ENCODE measurements around the gene CSRNP3.

CSRNP3 gene

DNA sequence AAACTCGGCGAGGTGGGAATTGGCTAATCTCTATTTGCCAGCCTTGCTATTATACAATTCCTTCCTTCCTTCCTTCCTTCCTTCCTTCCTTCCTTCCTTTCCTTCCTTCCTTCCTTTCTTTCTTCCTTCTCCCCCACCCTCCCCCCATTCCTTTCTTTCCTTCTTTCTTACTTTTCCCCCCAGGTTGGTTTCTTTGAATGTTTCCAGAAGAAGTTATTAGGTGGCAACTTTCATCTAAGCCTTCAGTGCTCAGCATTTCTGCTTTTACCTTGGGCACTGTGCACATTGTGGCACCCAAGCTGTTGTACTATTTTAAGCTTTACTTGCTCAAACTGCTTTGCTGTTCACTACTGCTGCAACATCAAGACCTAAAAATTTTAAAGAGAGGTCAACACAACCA is 17.2 kb upstream of the CSRNP3 start:
- no peaks in the 10 kb centered on the region for H3K4me1 Mint-ChIP-seq
- H3K9me3 Mint-ChIP-seq: peaks cover 3% of the 10 kb centered on the region
- no peaks in the 10 kb centered on the region for H3K36me3 Mint-ChIP-seq
- no peak for DNase-seq (ENCODE audit: low spot score in 2 of 2)
- H3K27me3 Mint-ChIP-seq: peaks cover 10% of the 10 kb centered on the region
- no peak for ATAC-seq (ENCODE audit: low read depth)
- H3K27ac Mint-ChIP-seq: no peak overlapping the region
- H3K4me3 Mint-ChIP-seq: no peak overlapping the region

DNA sequence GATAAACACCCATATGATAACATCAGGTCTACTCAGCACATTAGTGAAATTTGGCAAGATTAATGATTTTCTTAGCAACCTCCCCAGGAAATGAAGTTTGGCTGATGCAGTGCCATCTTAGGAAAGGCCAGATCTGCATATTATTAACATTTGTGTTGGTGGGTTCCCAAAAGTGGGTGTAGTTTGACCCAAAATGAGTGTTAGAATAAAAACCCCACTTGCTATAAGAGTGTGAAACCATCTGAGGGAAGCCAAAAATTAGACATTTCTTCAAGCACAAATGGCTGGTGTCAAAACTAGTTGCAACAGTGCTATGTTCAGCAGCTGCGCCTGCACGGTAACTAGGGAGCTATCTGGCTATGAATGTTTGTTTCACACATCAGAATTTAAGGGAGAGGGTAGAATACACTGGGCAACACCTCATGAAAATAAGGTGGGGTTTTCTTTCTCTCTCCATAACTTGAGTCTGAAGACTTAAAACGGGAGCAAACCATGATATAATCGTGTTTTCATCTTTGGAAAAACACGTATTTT is 15.9 kb upstream of the CSRNP3 start:
- H3K4me1 Mint-ChIP-seq: no peaks in the 10 kb centered on the region
- H3K4me3 Mint-ChIP-seq: no peak overlapping the region
- ATAC-seq (ENCODE audit: low read depth) (no peak), DNase-seq (ENCODE audit: low spot score in 2 of 2) (no peak)
- peaks cover 3% of the 10 kb centered on the region for H3K9me3 Mint-ChIP-seq
- H3K36me3 Mint-ChIP-seq: no peaks in the 10 kb centered on the region
- H3K27me3 Mint-ChIP-seq: peaks cover 10% of the 10 kb centered on the region
- no peak overlapping the region for H3K27ac Mint-ChIP-seq

DNA sequence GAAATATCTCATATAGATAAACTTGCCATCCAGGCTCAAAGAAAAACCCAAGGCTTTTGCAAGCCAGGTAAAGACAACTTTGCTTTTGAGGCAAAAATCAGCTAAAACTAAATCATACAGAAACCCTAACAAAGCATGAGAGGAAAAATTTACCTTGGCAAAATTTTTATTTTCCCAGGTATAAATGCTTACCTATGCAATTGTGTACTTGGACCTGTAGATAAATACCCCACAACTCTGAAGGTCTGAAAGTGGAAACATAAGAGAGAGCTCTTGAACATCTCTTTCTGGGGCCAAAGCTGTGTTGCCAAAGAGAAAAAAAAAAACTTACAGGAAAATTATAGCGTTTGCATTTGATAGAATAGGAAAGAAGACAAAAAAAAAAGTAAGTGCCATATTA is 14.6 kb upstream of the CSRNP3 start:
- ATAC-seq (ENCODE audit: low read depth) (no peak), DNase-seq (ENCODE audit: low spot score in 2 of 2) (no peak)
- no peak overlapping the region for H3K27ac Mint-ChIP-seq
- peaks cover 3% of the 10 kb centered on the region for H3K9me3 Mint-ChIP-seq
- no peaks in the 10 kb centered on the region for H3K4me1 Mint-ChIP-seq
- no peaks in the 10 kb centered on the region for H3K36me3 Mint-ChIP-seq
- no peak overlapping the region for H3K4me3 Mint-ChIP-seq
- peaks cover 10% of the 10 kb centered on the region for H3K27me3 Mint-ChIP-seq

DNA sequence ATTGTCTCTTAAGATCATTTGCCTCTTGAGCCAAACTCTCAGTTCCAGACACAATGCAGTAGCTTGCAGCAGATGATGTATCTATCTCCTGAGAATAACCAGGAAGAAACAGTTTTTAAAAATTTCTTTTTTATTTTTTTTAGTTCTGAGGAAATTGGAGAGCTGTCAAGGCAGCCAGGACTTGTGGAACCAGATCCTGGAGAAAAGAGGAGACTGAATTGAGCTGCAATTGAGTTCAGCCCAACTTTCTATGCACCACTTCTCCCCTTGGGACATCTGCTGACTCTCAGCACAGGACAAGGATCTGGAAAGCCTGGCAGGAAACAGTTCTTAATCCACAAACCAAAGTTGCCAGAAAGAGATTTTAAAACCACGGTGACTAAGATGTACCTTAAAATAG is 13.5 kb upstream of the CSRNP3 start:
- no peak overlapping the region for H3K4me3 Mint-ChIP-seq
- H3K9me3 Mint-ChIP-seq: peaks cover 3% of the 10 kb centered on the region
- no peaks in the 10 kb centered on the region for H3K36me3 Mint-ChIP-seq
- DNase-seq (ENCODE audit: low spot score in 2 of 2) (no peak), ATAC-seq (ENCODE audit: low read depth) (no peak)
- H3K27ac Mint-ChIP-seq: no peak overlapping the region
- H3K27me3 Mint-ChIP-seq: peaks cover 7% of the 10 kb centered on the region
- H3K4me1 Mint-ChIP-seq: no peaks in the 10 kb centered on the region

DNA sequence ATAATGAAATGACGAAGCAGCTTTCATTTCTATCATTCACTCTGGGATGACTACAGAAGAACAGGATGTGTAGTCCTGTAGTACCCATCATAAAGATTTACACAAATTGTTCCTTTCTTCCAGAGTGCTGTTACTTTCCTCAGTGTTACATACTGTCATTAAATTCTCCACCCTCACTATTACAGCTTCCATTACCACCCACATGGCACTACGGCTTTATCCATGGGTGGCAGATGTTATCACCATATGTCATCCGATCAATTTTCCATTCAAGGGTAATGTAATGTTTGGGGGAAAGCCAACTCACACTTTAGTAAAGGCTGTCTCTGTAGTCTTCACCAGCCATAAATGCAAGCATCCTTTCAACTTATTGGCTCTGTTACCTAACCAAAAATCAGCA is 7.1 kb upstream of the CSRNP3 start:
- no peak overlapping the region for H3K27ac Mint-ChIP-seq
- ATAC-seq (ENCODE audit: low read depth) (no peak), DNase-seq (ENCODE audit: low spot score in 2 of 2) (no peak)
- H3K27me3 Mint-ChIP-seq: peaks cover 2% of the 10 kb centered on the region
- H3K36me3 Mint-ChIP-seq: no peaks in the 10 kb centered on the region
- H3K9me3 Mint-ChIP-seq: no peaks in the 10 kb centered on the region
- no peak overlapping the region for H3K4me3 Mint-ChIP-seq
- H3K4me1 Mint-ChIP-seq: no peaks in the 10 kb centered on the region

DNA sequence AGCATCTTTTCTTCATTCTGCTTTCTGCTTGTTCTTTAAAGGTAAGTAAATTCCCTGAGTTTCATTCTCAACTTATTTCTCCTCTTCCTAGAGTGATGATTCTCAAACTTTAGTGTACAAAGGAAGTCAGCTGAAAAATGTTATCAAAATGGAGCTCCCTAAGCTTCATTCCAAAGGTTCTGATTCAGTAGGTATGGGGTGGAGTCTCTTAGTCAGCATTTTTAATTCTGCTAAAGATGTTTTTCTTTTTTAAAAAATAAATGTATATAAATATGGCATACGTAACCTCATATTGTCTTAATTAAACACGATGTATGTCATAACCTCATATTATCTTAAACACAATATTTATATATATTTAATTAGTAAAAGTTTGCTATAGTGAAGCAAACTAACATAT is 3.1 kb upstream of the CSRNP3 start:
- ATAC-seq (ENCODE audit: low read depth) (no peak), DNase-seq (ENCODE audit: low spot score in 2 of 2) (no peak)
- Mint-ChIP-seq H3K4me3 (no peak overlapping the region), H3K27me3 (peaks cover 5% of the 10 kb centered on the region), H3K36me3 (no peaks in the 10 kb centered on the region), H3K27ac (no peak overlapping the region), H3K9me3 (no peaks in the 10 kb centered on the region), H3K4me1 (no peaks in the 10 kb centered on the region)

DNA sequence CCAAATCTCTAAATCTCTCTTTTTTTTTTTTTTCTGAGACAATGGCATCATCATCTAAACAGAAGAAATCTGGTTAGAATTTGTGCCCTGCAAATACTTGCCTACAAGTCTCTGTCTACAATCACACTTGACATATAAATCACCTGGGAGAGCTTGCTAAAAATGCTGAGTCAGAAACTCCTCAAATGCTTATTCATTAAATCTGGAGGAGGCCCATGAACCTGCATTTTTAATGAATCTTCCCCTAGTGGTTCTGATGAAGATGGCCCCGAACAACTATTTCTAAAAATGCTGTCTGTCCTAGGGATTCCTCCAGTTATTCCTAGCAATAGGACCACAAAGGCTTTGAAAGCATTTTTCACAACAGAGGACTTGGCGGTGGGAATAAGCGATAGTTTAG is 1.6 kb upstream of the CSRNP3 start:
- H3K36me3 Mint-ChIP-seq: no peaks in the 10 kb centered on the region
- H3K27ac Mint-ChIP-seq: no peak overlapping the region
- no peaks in the 10 kb centered on the region for H3K9me3 Mint-ChIP-seq
- DNase-seq (ENCODE audit: low spot score in 2 of 2): no peak
- ATAC-seq (ENCODE audit: low read depth): no peak
- peaks cover 5% of the 10 kb centered on the region for H3K27me3 Mint-ChIP-seq
- H3K4me1 Mint-ChIP-seq: no peaks in the 10 kb centered on the region
- H3K4me3 Mint-ChIP-seq: no peak overlapping the region

DNA sequence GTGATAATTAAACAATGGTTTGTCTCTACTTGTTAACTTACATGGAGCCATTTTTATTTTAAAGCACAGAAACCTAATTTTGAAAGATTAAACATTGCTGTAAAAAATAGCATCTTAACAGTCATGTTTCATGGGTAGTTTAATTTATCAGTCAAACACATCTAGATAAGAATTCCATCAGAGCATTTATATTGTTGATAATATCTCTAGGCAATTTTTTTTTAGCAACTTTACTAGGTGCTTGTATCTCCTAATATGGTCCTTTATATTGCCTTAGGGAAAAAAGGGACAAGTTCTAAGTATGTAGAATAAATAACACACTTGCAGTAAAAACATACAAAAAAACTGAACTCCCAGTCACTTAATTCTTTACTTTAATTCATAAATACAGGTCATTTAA is 863 bp downstream of the CSRNP3 start:
- H3K4me3 Mint-ChIP-seq: no peak overlapping the region
- no peak for ATAC-seq (ENCODE audit: low read depth)
- H3K27ac Mint-ChIP-seq: no peak overlapping the region
- H3K4me1 Mint-ChIP-seq: no peaks in the 10 kb centered on the region
- no peak for DNase-seq (ENCODE audit: low spot score in 2 of 2)
- peaks cover 5% of the 10 kb centered on the region for H3K27me3 Mint-ChIP-seq
- no peaks in the 10 kb centered on the region for H3K36me3 Mint-ChIP-seq
- H3K9me3 Mint-ChIP-seq: no peaks in the 10 kb centered on the region

DNA sequence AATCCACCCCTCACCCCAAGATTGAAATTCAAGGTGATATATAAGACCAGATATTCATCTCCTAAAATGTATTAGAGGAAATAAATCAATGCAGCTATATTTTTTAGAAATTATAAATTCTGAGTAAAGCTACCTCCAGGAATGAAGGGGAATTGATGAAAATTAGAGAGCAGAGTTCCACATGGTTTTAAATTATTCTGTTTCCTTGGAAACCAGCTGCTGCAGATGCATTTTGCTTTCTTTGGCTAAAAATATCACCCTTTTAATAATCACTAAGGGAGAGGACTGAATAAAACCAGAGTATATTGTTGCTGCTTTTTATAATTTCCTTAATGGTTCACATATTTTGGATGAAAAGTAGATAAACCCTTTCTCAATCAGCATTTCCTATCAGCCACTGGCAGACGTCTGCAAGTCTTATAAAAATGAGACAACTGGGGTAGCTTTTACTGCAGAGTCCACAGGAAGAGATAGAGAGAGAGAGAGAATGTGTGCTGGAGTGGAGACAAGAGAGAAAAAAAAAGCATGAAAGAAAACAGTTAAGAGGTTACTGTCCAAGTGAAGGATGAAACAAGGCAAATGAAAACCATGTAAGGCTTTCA is 2.0 kb downstream of the CSRNP3 start:
- H3K4me3 Mint-ChIP-seq: no peak overlapping the region
- H3K9me3 Mint-ChIP-seq: no peaks in the 10 kb centered on the region
- no peak overlapping the region for H3K27ac Mint-ChIP-seq
- no peaks in the 10 kb centered on the region for H3K36me3 Mint-ChIP-seq
- ATAC-seq (ENCODE audit: low read depth) (no peak), DNase-seq (ENCODE audit: low spot score in 2 of 2) (no peak)
- no peaks in the 10 kb centered on the region for H3K4me1 Mint-ChIP-seq
- peaks cover 4% of the 10 kb centered on the region for H3K27me3 Mint-ChIP-seq

DNA sequence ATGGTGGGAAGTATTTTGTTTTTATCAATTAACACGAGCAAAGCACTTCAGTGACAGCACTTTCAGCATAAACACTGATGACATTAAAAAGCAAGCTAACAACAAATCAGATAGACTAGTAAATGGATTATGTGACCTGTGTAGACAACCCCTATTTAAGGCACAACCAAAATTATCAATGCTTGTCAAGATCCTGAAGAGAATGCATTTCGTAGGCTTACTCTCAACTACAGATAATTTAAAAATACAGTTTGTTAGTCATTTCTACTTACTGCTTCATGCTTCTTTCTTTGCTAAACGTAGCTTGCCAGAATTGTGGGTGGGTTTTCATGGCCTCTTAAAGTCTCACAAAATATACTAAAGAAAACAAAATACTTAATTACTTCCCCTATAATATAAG is 3.4 kb downstream of the CSRNP3 start:
- H3K27me3 Mint-ChIP-seq: peaks cover 4% of the 10 kb centered on the region
- no peaks in the 10 kb centered on the region for H3K4me1 Mint-ChIP-seq
- no peaks in the 10 kb centered on the region for H3K36me3 Mint-ChIP-seq
- ATAC-seq (ENCODE audit: low read depth): no peak
- H3K9me3 Mint-ChIP-seq: no peaks in the 10 kb centered on the region
- no peak for DNase-seq (ENCODE audit: low spot score in 2 of 2)
- no peak overlapping the region for H3K27ac Mint-ChIP-seq
- no peak overlapping the region for H3K4me3 Mint-ChIP-seq

DNA sequence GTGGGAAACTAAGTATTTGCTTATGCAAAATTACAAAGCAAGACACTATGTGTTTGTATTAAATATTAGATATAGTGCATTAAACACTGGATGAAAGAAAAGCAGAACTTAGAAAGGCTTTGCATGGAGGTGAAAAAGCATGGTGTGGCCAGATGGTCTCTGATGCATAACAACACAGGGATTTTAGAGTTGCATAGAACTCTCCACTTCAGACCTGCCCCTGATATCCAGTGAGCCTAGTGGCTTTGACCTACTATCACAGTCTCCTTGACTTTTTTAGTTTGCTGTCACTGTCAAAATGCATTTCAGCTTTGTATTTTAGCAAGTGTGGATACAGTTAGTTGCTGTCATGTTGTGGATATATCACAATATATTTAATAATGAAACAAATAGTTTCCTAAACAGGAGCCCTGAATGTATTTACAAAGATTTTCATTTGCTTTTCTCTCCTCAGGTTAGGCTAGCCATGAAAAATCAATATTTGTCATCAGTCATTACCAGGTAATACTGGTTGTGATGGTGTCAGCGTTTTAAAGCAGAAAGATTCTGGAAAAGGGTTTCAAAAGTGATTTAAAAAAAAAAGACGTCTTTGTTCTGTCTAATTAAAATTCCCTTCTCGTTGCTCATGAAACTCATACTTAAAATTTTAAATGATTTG is 5.2 kb downstream of the CSRNP3 start:
- Mint-ChIP-seq H3K4me1 (no peaks in the 10 kb centered on the region), H3K27me3 (peaks cover 1% of the 10 kb centered on the region), H3K36me3 (no peaks in the 10 kb centered on the region), H3K4me3 (no peak overlapping the region), H3K9me3 (no peaks in the 10 kb centered on the region), H3K27ac (no peak overlapping the region)
- no peak for ATAC-seq (ENCODE audit: low read depth)
- no peak for DNase-seq (ENCODE audit: low spot score in 2 of 2)

DNA sequence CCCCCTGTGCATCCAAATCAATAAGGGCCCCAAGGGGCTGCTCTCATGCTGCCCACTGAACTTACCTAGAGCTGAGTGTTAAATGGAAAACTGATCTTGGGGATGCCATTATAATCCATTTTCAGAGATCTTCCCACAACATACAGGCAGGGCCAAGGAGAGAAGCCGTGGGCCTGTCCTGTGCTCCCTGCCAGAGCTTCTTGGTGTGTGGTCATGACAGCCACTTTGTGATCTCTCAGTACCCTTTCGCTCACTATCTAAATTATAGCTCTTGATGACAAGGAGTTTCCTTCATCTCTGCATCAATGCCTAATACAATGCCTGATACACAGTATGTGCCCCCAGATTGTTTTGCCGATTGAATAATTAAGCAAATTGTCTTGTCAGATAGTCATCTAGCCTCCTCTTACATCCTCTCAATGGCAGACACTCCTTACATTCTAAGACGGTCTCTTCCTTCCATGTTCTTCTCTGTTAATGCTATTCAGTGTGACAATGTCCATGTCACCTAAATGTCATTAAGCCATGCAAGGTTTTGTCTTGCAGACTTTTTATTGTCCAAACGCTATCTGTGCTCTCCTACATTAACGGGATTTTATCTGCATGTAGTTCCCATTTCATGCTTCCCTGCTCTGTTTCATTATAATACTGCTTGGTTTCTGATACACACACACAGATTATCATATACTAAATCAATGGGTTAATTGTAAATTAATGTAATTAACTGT is 5.9 kb downstream of the CSRNP3 start:
- peaks cover 1% of the 10 kb centered on the region for H3K27me3 Mint-ChIP-seq
- DNase-seq (ENCODE audit: low spot score in 2 of 2) (no peak), ATAC-seq (ENCODE audit: low read depth) (no peak)
- no peaks in the 10 kb centered on the region for H3K9me3 Mint-ChIP-seq
- H3K36me3 Mint-ChIP-seq: no peaks in the 10 kb centered on the region
- no peaks in the 10 kb centered on the region for H3K4me1 Mint-ChIP-seq
- H3K4me3 Mint-ChIP-seq: no peak overlapping the region
- no peak overlapping the region for H3K27ac Mint-ChIP-seq

DNA sequence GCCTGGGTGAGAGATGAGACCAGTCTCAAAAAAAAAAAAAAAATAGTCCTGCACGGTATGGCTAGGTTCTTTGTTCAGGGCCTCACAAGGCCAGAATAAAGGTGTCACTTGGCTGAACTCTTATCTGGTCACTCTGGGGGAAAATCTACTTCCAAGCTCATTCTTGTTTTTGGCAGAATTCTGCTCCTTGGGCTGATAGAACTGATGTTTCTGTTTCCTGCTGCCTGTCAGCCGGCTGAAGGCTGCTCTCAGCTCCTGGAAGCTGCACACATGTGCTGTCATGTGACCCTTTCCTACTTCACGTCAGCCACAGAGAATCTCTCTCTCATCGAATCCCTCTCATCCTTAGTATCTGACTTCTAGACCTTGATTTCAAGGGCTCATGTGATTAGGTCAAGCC is 10.4 kb downstream of the CSRNP3 start:
- Mint-ChIP-seq H3K36me3 (no peaks in the 10 kb centered on the region), H3K4me3 (no peak overlapping the region), H3K4me1 (no peaks in the 10 kb centered on the region), H3K27ac (no peak overlapping the region), H3K9me3 (no peaks in the 10 kb centered on the region), H3K27me3 (peaks cover 1% of the 10 kb centered on the region)
- ATAC-seq (ENCODE audit: low read depth) (no peak), DNase-seq (ENCODE audit: low spot score in 2 of 2) (no peak)

DNA sequence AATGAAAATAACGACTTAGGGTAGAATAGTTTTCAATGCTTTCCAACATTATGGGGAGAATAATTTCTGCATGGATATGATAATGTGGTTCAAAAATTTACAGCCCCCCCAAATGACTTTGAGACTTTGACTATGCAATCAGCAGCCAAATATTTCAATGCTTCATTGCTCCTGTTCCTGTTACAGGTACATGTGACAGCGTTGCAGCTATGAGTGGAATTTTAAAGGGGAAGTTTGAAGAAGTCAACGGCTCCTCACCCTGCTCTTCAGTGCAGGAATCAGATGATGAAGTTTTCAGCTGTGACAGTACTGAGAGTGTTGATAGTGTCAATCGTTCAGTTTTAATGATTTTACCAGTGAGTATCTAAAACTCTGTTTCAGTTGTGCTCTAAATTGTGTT is 25.1 kb downstream of the CSRNP3 start:
- ATAC-seq (ENCODE audit: low read depth) (no peak), DNase-seq (ENCODE audit: low spot score in 2 of 2) (no peak)
- H3K36me3 Mint-ChIP-seq: no peaks in the 10 kb centered on the region
- no peaks in the 10 kb centered on the region for H3K9me3 Mint-ChIP-seq
- no peak overlapping the region for H3K4me3 Mint-ChIP-seq
- H3K27ac Mint-ChIP-seq: no peak overlapping the region
- H3K4me1 Mint-ChIP-seq: peaks cover 2% of the 10 kb centered on the region
- H3K27me3 Mint-ChIP-seq: peaks cover 2% of the 10 kb centered on the region

Data from memory B cell (primary cell).